Keratinocyte (primary cell): ENCODE results near the gene DENND1C. TPM values are rescaled to one million over a fixed set of nuclear protein-coding genes. Genes with fewer than 3 reads are reported as not detected.

Experiments used
- DNase-seq: peaks from one replicate; pipeline ENCODE4 v3.0.0-alpha.2; 2011; ENCODE audit warnings: low read depth, missing footprints, low spot score
- FAIRE-seq: peaks from 2 replicates; lab custom pipeline; 2011; peaks lifted over from hg19 to GRCh38; lab: Jason Lieb, UNC
- H2AFZ ChIP-seq: 2 replicates; pipeline ENCODE4 v1.6.0; 2012; ENCODE audit warnings: low read length, control low read depth, inconsistent platforms; ENCODE audit not compliant: control insufficient read depth
- H3K27ac ChIP-seq: 2 replicates; pipeline ENCODE4 v1.5.1; 2011; ENCODE audit warnings: low read length; ENCODE audit not compliant: control insufficient read depth, insufficient read depth
- H3K27me3 ChIP-seq: 3 replicates; pipeline ENCODE4 v1.6.0; 2011; ENCODE audit warnings: low read length; ENCODE audit not compliant: control insufficient read depth, insufficient read depth; ENCODE audit errors: extremely low read depth
- H3K36me3 ChIP-seq, 2 experiments: 2 replicates in 1 of 2; 3 replicates in 1 of 2; pipeline ENCODE4 v1.5.1; 2011; ENCODE audit warnings: low read length in 2 of 2, mild to moderate bottlenecking in 1 of 2; ENCODE audit not compliant: control insufficient read depth in 2 of 2, insufficient read depth in 2 of 2; ENCODE audit errors: extremely low read depth in 1 of 2
- H3K4me1 ChIP-seq: 3 replicates; pipeline ENCODE4 v1.5.1; 2011; ENCODE audit warnings: low read length; ENCODE audit not compliant: control insufficient read depth, insufficient read depth; ENCODE audit errors: extremely low read depth
- H3K4me2 ChIP-seq: 3 replicates; pipeline ENCODE4 v1.6.0; 2011; ENCODE audit warnings: low read depth, low read length; ENCODE audit not compliant: control insufficient read depth, insufficient read depth; ENCODE audit errors: extremely low read depth
- H3K4me3 ChIP-seq, 3 experiments: fragments of 200-600 bp in 1 of 3; sonication (generic) in 1 of 3; 2 replicates in 2 of 3; 3 replicates in 1 of 3; pipeline ENCODE4 v1.5.1; 2011 to 2016; ENCODE audit warnings: low read length in 3 of 3, mild to moderate bottlenecking in 3 of 3, control low read depth in 2 of 3, inconsistent platforms in 1 of 3, low read depth in 1 of 3, mixed read lengths in 1 of 3, mixed run types in 1 of 3, moderate library complexity in 1 of 3; ENCODE audit not compliant: control insufficient read depth in 2 of 3, insufficient read depth in 2 of 3; ENCODE audit errors: extremely low read depth in 1 of 3
- H3K79me2 ChIP-seq: 2 replicates; pipeline ENCODE4 v1.6.0; 2012; ENCODE audit warnings: low read length; ENCODE audit not compliant: control insufficient read depth, insufficient read depth
- H3K9ac ChIP-seq: 3 replicates; pipeline ENCODE4 v1.6.0; 2011; ENCODE audit warnings: low read length; ENCODE audit not compliant: control insufficient read depth, insufficient read depth; ENCODE audit errors: extremely low read depth
- H3K9me1 ChIP-seq: 3 replicates; pipeline ENCODE4 v1.6.0; 2011; ENCODE audit warnings: low read length; ENCODE audit not compliant: control insufficient read depth, insufficient read depth; ENCODE audit errors: extremely low read depth
- H3K9me3 ChIP-seq: 2 replicates; pipeline ENCODE4 v1.5.1; 2012; ENCODE audit warnings: low read depth, low read length; ENCODE audit not compliant: control insufficient read depth
- H4K20me1 ChIP-seq: 3 replicates; pipeline ENCODE4 v1.6.0; 2011; ENCODE audit warnings: low read length; ENCODE audit not compliant: control insufficient read depth, insufficient read depth; ENCODE audit errors: extremely low read depth
- EZH2 ChIP-seq: IDR thresholded peaks from one replicate; pipeline ENCODE4 v1.6.1; 2012; ENCODE audit warnings: inconsistent platforms, mild to moderate bottlenecking, low read length, moderate library complexity
- dilution Hi-C: fragments of 300-500 bp; cut with MboI; formaldehyde crosslinking; loops from one replicate; pipeline ENCODE4 v1.7.0; 2020; ENCODE audit warnings: low sequenced_read_pairs; ENCODE audit not compliant: extremely low pct_ligation_motif_present
- polyA plus RNA-seq, 5 experiments: library from polyadenylated mRNA; depleted of rRNA in 3 of 5; stranded (reverse) in 3 of 5; stranded (forward) in 1 of 5; unstranded in 1 of 5; fragments of >200 nt; gene quantifications; 1 replicate in 1 of 5; 2 replicates in 3 of 5; 3 replicates in 1 of 5; pipeline versions ENCODE4 v1.2.1 to v1.2.3, GENCODE V29; 2011 to 2012; ENCODE audit warnings: missing spikeins in 2 of 5, low read depth in 1 of 5, low replicate concordance in 1 of 5
- TF ChIP-seq, protein P1 (sequence below), 3 experiments: IDR thresholded peaks in 1 of 3; conservative IDR thresholded peaks in 1 of 3; optimal IDR thresholded peaks in 1 of 3; 2 replicates in 2 of 3; 3 replicates in 1 of 3; pipeline versions ENCODE3 to v1.5.1; 2011; ENCODE audit warnings: low read length in 3 of 3, mild to moderate bottlenecking in 3 of 3, moderate library complexity in 2 of 3, control low read depth in 1 of 3, inconsistent platforms in 1 of 3; ENCODE audit not compliant: insufficient read depth in 2 of 3; ENCODE audit errors: extremely low read depth in 1 of 3

DENND1C gene
- polyA plus RNA-seq, 1 donor (not counting 4 experiments of a cell fraction or from before 2014, with no cell fraction given): 0.09 TPM

DNA sequence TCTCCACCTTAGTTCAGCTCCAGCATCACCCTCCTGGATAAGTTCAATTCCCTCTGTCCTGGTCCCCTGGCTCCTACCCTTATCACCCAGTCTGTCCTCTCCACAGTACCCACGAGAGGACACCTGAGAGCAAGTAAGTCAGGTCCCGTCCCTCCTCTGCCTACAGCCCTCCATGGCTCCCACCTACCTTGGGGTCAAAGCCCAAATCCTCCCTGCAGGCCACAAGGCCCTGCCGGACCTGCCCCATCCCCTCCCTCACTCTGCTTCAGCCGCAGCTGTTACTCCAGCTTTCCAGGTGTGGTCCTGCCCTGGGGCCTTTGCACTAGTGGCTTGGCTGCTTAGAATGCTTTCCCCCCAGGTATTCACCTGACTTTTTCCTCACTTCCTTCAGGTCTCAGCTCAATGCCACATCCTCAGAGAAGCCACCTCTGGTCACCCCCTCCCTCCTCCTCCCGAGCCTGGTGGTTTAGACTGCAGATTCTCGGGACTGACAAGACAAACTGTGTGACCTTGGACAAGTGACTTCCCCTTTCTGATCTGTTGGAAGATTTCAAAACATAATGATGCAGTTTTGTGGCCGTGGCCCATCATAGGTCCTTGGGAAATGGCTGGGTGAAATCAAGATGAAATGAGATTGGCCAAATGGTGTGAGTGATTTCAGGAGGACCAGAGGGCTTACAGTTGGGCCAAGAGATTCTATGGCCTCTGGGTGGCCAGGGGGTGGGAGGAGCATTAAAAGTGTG, 16.9 kb upstream of the DENND1C start:
- H3K27me3 ChIP-seq: peaks cover 46% of the 10 kb centered on the region
- no peaks in the 10 kb centered on the region for H4K20me1 ChIP-seq
- no peaks in the 10 kb centered on the region for H3K4me1 ChIP-seq
- no peaks in the 10 kb centered on the region for H3K79me2 ChIP-seq
- dilution Hi-C loops: no loop called here
- no peaks in the 10 kb centered on the region for H3K36me3 ChIP-seq
- H3K27ac ChIP-seq: no peak overlapping the region
- no peaks in the 10 kb centered on the region for H3K9me3 ChIP-seq
- no peak overlapping the region for H3K4me3 ChIP-seq
- no peak overlapping the region for H3K4me2 ChIP-seq
- no peak overlapping the region for H2AFZ ChIP-seq
- TF ChIP-seq, protein P1, sequence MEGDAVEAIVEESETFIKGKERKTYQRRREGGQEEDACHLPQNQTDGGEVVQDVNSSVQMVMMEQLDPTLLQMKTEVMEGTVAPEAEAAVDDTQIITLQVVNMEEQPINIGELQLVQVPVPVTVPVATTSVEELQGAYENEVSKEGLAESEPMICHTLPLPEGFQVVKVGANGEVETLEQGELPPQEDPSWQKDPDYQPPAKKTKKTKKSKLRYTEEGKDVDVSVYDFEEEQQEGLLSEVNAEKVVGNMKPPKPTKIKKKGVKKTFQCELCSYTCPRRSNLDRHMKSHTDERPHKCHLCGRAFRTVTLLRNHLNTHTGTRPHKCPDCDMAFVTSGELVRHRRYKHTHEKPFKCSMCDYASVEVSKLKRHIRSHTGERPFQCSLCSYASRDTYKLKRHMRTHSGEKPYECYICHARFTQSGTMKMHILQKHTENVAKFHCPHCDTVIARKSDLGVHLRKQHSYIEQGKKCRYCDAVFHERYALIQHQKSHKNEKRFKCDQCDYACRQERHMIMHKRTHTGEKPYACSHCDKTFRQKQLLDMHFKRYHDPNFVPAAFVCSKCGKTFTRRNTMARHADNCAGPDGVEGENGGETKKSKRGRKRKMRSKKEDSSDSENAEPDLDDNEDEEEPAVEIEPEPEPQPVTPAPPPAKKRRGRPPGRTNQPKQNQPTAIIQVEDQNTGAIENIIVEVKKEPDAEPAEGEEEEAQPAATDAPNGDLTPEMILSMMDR (optimal IDR thresholded peaks at IDR 0.05 in 1 of 3, IDR thresholded peaks at IDR 0.05 in 1 of 3, conservative IDR thresholded peaks at IDR 0.05 in 1 of 3; ENCODE audit: extremely low read depth in 1 of 3, insufficient read depth in 2 of 3, low read length in 3 of 3): no peak
- no peak for TF ChIP-seq EZH2
- DNase-seq: no peak
- no peaks in the 10 kb centered on the region for H3K9me1 ChIP-seq
- no peak overlapping the region for H3K9ac ChIP-seq
- no peak for FAIRE-seq

DNA sequence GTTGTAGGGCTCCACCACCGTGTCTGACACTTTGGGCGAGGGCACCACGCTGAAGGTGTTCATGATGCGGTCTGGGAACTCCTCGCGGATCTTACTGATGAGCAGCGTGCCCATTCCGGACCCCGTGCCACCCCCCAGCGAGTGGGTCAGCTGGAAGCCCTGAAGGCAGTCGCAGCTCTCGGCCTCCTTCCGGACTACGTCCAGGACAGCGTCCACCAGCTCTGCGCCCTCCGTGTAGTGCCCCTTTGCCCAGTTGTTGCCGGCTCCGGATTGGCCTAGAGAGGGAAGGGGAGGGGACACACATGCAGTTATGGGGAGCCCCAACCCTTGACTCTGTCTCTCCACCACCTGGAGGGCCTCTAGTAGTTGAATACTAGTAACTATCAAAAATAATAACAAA, 14.4 kb upstream of the DENND1C start:
- Histone ChIP-seq H3K4me3 (no peak overlapping the region), H3K4me1 (no peaks in the 10 kb centered on the region), H3K4me2 (no peak overlapping the region), H3K27me3 (peaks cover 25% of the 10 kb centered on the region), H3K9me1 (no peaks in the 10 kb centered on the region), H4K20me1 (no peaks in the 10 kb centered on the region), H3K79me2 (no peaks in the 10 kb centered on the region), H3K9me3 (no peaks in the 10 kb centered on the region), H3K9ac (no peak overlapping the region), H3K36me3 (no peaks in the 10 kb centered on the region), H3K27ac (no peak overlapping the region), H2AFZ (no peak overlapping the region)
- DNase-seq (no peak), FAIRE-seq (no peak)
- no peak for TF ChIP-seq EZH2
- TF ChIP-seq, protein P1 (optimal IDR thresholded peaks at IDR 0.05 in 1 of 3, IDR thresholded peaks at IDR 0.05 in 1 of 3, conservative IDR thresholded peaks at IDR 0.05 in 1 of 3; ENCODE audit: extremely low read depth in 1 of 3, insufficient read depth in 2 of 3, low read length in 3 of 3): no peak
- dilution Hi-C loops: no loop called here
